GM19240 (cell line): ENCODE data around the gene ZNF446.
"Not testable (repeated sequence)": the region's sequence is repeated elsewhere in the genome, so short reads cannot be mapped to it uniquely, and the experiment has no call there.

Source experiments
- DNase-seq: peaks from one replicate; pipeline ENCODE4 v3.0.0; 2011; ENCODE audit warnings: low spot score; ENCODE audit not compliant: insufficient read length

ZNF446 gene

GRCh38 chr19:58499021-58499927 is 23.1 kb downstream of the ZNF446 start:
- peak; percentile 89 for DNase-seq

GRCh38 chr19:58500242-58500641 is 24.1 kb downstream of the ZNF446 start:
- no peak for DNase-seq

GRCh38 chr19:58507602-58508223 is 31.6 kb downstream of the ZNF446 start:
- not testable (repeated sequence) for DNase-seq

- no peak for DNase-seq
These were observed 33.6 kb downstream of the ZNF446 start for GRCh38 chr19:58509731-58510083.

GRCh38 chr19:58510084-58510862 is 34.1 kb downstream of the ZNF446 start:
- no peak for DNase-seq

GRCh38 chr19:58511353-58512208 is 35.4 kb downstream of the ZNF446 start, which contains the start of gene SLC27A5:
TSS of gene SLC27A5 (minus strand) at chr19:58511992. CDS start at chr19:58511955, 37 bp downstream.
- DNase-seq = no peak

GRCh38 chr19:58513213-58513693 is 37.1 kb downstream of the ZNF446 start:
- DNase-seq = no peak

- peak; percentile 88 for DNase-seq
These were observed 37.8 kb downstream of the ZNF446 start for GRCh38 chr19:58513694-58514563.

GRCh38 chr19:58514564-58515022 is 38.4 kb downstream of the ZNF446 start:
- DNase-seq = no peak

- DNase-seq = no peak
These were observed 39.1 kb downstream of the ZNF446 start for GRCh38 chr19:58515259-58515658.

- DNase-seq = no peak
These were observed 40.2 kb downstream of the ZNF446 start for GRCh38 chr19:58516246-58516836.

GRCh38 chr19:58516964-58517833 is 41.0 kb downstream of the ZNF446 start:
- DNase-seq = no peak

GRCh38 chr19:58518256-58519086 is 42.3 kb downstream of the ZNF446 start:
- no peak for DNase-seq

GRCh38 chr19:58519087-58519354 is 42.9 kb downstream of the ZNF446 start:
- DNase-seq = peak; percentile 35

- peak; percentile 75 for DNase-seq
These were observed 43.5 kb downstream of the ZNF446 start, which contains the start of gene ZBTB45 for GRCh38 chr19:58519355-58520256. TSS of gene ZBTB45 (minus strand) at chr19:58519810. CDS start at chr19:58517673, 2,137 bp downstream.

- DNase-seq = no peak
These were observed 44.1 kb downstream of the ZNF446 start for GRCh38 chr19:58520257-58520599.

- DNase-seq = no peak
These were observed 45.5 kb downstream of the ZNF446 start for GRCh38 chr19:58521651-58522050.
